ENCODE measurements around the gene SYVN1. TPM values are rescaled to one million over a fixed set of nuclear protein-coding genes. Genes with fewer than 3 reads are reported as not detected.

Gene SYVN1
- total and polyA plus RNA-seq, 2 donors (not counting 3 experiments of a cell fraction or from before 2014, with no cell fraction given), result 34.5 to 45.1 TPM

DNA sequence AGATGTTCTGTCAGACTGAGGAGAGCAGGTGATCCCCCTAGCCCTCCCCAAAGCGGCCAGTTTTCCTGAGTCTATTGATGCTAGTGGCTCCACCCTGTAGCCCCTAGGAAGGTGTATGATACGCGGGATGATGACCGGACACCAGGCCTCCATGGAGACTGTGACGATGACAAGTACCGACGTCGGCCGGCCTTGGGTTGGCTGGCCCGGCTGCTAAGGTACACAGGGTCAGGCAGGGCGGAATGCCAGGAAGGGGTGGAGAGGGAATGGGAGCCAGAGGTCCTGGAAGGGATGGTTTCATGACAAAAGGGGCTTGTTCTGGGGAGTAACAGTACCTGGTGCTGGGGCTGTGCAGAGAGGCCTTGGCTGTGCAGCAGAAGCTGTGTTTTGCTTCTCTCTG, 47.1 kb downstream of the SYVN1 start:
- Histone ChIP-seq H3K27ac (ENCODE audit: insufficient read depth, low read depth, low read length) (no peak overlapping the region), H3K36me3 (ENCODE audit: control insufficient read depth in 2 of 2, extremely low read depth in 1 of 2, insufficient read depth in 2 of 2, low read length in 2 of 2) (peaks cover 5 to 28% of the 10 kb centered on the region in 2 experiments), H3K4me3 (replicated peaks in 1 of 3; ENCODE audit: insufficient read depth in 1 of 3, low read depth in 1 of 3, low read length in 3 of 3) (no peak overlapping the region), H3K79me2 (ENCODE audit: control insufficient read depth, insufficient read depth, low read length) (peaks cover 23% of the 10 kb centered on the region), H3K9ac (replicated peaks; ENCODE audit: extremely low read depth, insufficient read depth, low read length) (no peak overlapping the region), H3K9me3 (replicated peaks; ENCODE audit: control insufficient read depth, insufficient read depth, low read length) (no peaks in the 10 kb centered on the region), H3K27me3 (ENCODE audit: control insufficient read depth in 2 of 2, insufficient read depth in 2 of 2, low read length in 2 of 2) (no peaks in the 10 kb centered on the region), H3K9me1 (replicated peaks; ENCODE audit: control insufficient read depth, extremely low read depth, insufficient read depth, low read length) (no peaks in the 10 kb centered on the region), H3K4me2 (ENCODE audit: insufficient read depth, low read length) (no peak overlapping the region), H2AFZ (ENCODE audit: low read depth, low read length) (no peak overlapping the region), H4K20me1 (replicated peaks; ENCODE audit: control insufficient read depth, extremely low read depth, insufficient read depth, low read length) (no peaks in the 10 kb centered on the region), H3K4me1 (ENCODE audit: control insufficient read depth, extremely low read depth, insufficient read depth, low read length) (peaks cover 17% of the 10 kb centered on the region)
- TF ChIP-seq, protein P1, sequence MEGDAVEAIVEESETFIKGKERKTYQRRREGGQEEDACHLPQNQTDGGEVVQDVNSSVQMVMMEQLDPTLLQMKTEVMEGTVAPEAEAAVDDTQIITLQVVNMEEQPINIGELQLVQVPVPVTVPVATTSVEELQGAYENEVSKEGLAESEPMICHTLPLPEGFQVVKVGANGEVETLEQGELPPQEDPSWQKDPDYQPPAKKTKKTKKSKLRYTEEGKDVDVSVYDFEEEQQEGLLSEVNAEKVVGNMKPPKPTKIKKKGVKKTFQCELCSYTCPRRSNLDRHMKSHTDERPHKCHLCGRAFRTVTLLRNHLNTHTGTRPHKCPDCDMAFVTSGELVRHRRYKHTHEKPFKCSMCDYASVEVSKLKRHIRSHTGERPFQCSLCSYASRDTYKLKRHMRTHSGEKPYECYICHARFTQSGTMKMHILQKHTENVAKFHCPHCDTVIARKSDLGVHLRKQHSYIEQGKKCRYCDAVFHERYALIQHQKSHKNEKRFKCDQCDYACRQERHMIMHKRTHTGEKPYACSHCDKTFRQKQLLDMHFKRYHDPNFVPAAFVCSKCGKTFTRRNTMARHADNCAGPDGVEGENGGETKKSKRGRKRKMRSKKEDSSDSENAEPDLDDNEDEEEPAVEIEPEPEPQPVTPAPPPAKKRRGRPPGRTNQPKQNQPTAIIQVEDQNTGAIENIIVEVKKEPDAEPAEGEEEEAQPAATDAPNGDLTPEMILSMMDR (IDR thresholded peaks at IDR 0.05; ENCODE audit: extremely low read depth in 1 of 2, insufficient read depth in 1 of 2, low read depth in 1 of 2, low read length in 2 of 2), result no peak
- TF ChIP-seq JUN (IDR thresholded peaks at IDR 0.05; ENCODE audit: borderline replicate concordance, insufficient read depth, insufficient read length, low read depth) (no peak), POLR2AphosphoS5 (IDR thresholded peaks at IDR 0.05; ENCODE audit: insufficient read depth, low read depth, low read length) (no peak), EZH2 (IDR thresholded peaks at IDR 0.05; ENCODE audit: borderline replicate concordance, low read depth, low read length, severe bottlenecking) (no peak), POLR2A (IDR thresholded peaks at IDR 0.05; ENCODE audit: low read depth, low read length) (no peak)
- dilution Hi-C loops (cut with MboI; ENCODE audit: extremely low pct_ligation_motif_present, low sequenced_read_pairs), result no loop called here
- FAIRE-seq (no peak), DNase-seq (ENCODE audit: low read depth, low spot score) (no peak)
- no TSS peak for BruUV-seq (replicated peaks)
- intact Hi-C loops (cut with micrococcal nuclease), result no loop called here
- ChIA-PET CTCF (no interaction called here), POLR2A (no interaction called here)

DNA sequence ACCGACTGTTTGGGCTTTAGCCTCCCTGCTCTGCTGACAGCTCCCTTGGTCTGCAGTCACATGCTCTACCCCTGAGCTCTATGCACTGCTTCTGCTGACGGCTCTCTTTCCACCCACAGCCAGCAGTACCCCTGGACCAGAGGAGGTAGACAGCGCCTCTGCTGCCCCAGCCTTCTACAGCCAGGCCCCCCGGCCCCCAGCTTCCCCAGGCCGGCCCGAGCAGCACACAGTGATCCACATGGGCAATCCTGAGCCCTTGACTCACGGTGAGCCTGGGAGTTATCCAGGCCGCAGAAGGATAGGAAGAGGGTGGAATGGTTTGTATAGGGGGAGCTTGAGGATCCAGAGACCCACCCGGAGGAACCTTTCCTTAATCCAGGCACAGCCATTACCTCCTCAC, 47.5 kb downstream of the SYVN1 start:
- peaks cover 27% of the 10 kb centered on the region for H3K79me2 ChIP-seq (ENCODE audit: control insufficient read depth, insufficient read depth, low read length)
- no peak for TF ChIP-seq MYC (IDR thresholded peaks at IDR 0.05; ENCODE audit: low read depth, low read length)
- TF ChIP-seq GATA2 (IDR thresholded peaks at IDR 0.05; ENCODE audit: insufficient read depth, insufficient read length, low read depth, low read length), result no peak
- TF ChIP-seq EZH2 (IDR thresholded peaks at IDR 0.05; ENCODE audit: borderline replicate concordance, low read depth, low read length, severe bottlenecking), result no peak
- TF ChIP-seq, protein P1 (IDR thresholded peaks at IDR 0.05; ENCODE audit: extremely low read depth in 1 of 2, insufficient read depth in 1 of 2, low read depth in 1 of 2, low read length in 2 of 2), result no peak
- TF ChIP-seq, protein P2, sequence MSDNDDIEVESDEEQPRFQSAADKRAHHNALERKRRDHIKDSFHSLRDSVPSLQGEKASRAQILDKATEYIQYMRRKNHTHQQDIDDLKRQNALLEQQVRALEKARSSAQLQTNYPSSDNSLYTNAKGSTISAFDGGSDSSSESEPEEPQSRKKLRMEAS (IDR thresholded peaks at IDR 0.05; ENCODE audit: insufficient read depth, insufficient read length), result no peak
- TF ChIP-seq POLR2AphosphoS5 (IDR thresholded peaks at IDR 0.05; ENCODE audit: insufficient read depth, low read depth, low read length), result no peak
- TF ChIP-seq JUN (IDR thresholded peaks at IDR 0.05; ENCODE audit: borderline replicate concordance, insufficient read depth, insufficient read length, low read depth), result no peak
- no peak for TF ChIP-seq FOS (IDR thresholded peaks at IDR 0.05; ENCODE audit: borderline replicate concordance, insufficient read depth, low read length)
- no peak for TF ChIP-seq POLR2A (IDR thresholded peaks at IDR 0.05; ENCODE audit: low read depth, low read length)
- no peak for FAIRE-seq
- H3K27ac ChIP-seq (ENCODE audit: insufficient read depth, low read depth, low read length), result no peak overlapping the region
- H3K9ac ChIP-seq (replicated peaks; ENCODE audit: extremely low read depth, insufficient read depth, low read length), result no peak overlapping the region
- no peaks in the 10 kb centered on the region for H3K9me3 ChIP-seq (replicated peaks; ENCODE audit: control insufficient read depth, insufficient read depth, low read length)
- POLR2A ChIA-PET, result interaction anchor here (2.0 kb wide), 1 partner anchor 36 kb away, joined by 6 read pairs; the partner anchor contains the start of genes FAU and MRPL49
- no peak for DNase-seq (ENCODE audit: low read depth, low spot score)
- no peak overlapping the region for H2AFZ ChIP-seq (ENCODE audit: low read depth, low read length)
- H4K20me1 ChIP-seq (replicated peaks; ENCODE audit: control insufficient read depth, extremely low read depth, insufficient read depth, low read length), result no peaks in the 10 kb centered on the region
- intact Hi-C loops (cut with micrococcal nuclease) (no loop called here), dilution Hi-C loops (cut with MboI; ENCODE audit: extremely low pct_ligation_motif_present, low sequenced_read_pairs) (no loop called here)
- H3K4me1 ChIP-seq (ENCODE audit: control insufficient read depth, extremely low read depth, insufficient read depth, low read length), result peaks cover 17% of the 10 kb centered on the region
- H3K9me1 ChIP-seq (replicated peaks; ENCODE audit: control insufficient read depth, extremely low read depth, insufficient read depth, low read length), result no peaks in the 10 kb centered on the region
- H3K27me3 ChIP-seq (ENCODE audit: control insufficient read depth in 2 of 2, insufficient read depth in 2 of 2, low read length in 2 of 2), result no peaks in the 10 kb centered on the region
- H3K4me3 ChIP-seq (replicated peaks in 1 of 3; ENCODE audit: insufficient read depth in 1 of 3, low read depth in 1 of 3, low read length in 3 of 3), result no peak overlapping the region
- no TSS peak for BruUV-seq (replicated peaks)
- CTCF ChIA-PET, result no interaction called here
- H3K36me3 ChIP-seq (ENCODE audit: control insufficient read depth in 2 of 2, extremely low read depth in 1 of 2, insufficient read depth in 2 of 2, low read length in 2 of 2), result peaks cover 5 to 28% of the 10 kb centered on the region in 2 experiments
- no peak overlapping the region for H3K4me2 ChIP-seq (ENCODE audit: insufficient read depth, low read length)

All from endothelial cell of umbilical vein (primary cell).